A549 treated with DMSO at 1 μM for 4 hours (cell line): ENCODE data around the gene CEP19. TPM values are rescaled to one million over a fixed set of nuclear protein-coding genes. Genes with fewer than 3 reads are reported as not detected.

ENCODE experiments used
- total RNA-seq: library from RNA; stranded (reverse); fragments of 200-300 nt; extraction: Qiagen RNA extraction; gene quantifications from 5 replicates; pipeline ENCODE4 v1.2.3, GENCODE V29; 2022; ENCODE audit warnings: low read depth

The CEP19 gene
- 2.2 to 3.4 TPM (median 3.1 TPM) in 5 replicates for total RNA-seq

DNA sequence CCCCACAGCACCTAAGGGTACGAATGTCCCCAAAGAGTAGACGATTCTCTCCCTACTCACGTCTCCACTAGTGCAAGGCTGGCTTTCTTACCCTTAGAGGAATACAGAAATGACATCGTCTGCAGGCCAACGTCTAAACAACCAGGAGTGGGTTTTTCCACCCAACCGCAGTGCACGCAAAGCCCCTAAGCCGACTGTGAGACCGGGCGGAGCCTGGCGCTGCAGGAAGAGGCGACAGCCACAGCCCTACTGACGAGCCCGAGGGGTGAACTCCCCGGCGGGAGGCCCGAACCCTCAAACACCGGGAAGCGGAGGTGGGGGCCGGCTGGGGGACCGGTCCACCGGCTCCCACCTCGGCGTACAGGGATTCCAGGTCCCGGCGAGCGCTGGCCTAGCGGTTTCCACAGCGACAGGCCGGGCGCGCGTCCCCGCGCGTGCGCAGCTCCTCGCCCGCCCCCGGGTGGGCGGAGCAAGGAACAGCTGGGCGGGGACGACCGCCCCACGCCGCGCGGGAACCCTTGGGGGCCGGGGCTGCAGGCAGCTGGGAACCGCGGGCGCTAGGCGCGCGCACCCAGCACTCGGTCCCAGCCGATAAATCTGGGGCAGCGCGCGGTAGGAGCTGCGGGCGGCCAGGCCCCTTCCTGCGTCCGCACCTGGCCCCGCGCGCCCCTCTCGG, at the start of gene CEP19, which contains the start of gene PIGX:
CEP19 (minus strand) TSS at position 413 of the 676 bp plus-strand sequence. CDS start 3,593 bp downstream, outside the sequence.
PIGX (plus strand) TSS at position 540 of the 676 bp plus-strand sequence.

GRCh38 chr3:196739671-196740480, 27.8 kb upstream of the CEP19 start, which contains the start of gene PAK2:
Gene PAK2 (plus strand): TSS chr3:196739857. CDS start chr3:196782647, 42,790 bp downstream.

Other genes starting within 250 kb of the CEP19 start
- gene RNF168, start 208.5 kb downstream of the CEP19 start, total RNA-seq = 5.1 to 6.4 TPM (median 5.6 TPM) in 5 replicates
- not detected in 5 replicates for gene SMCO1, start 196.9 kb downstream of the CEP19 start, total RNA-seq
- gene WDR53, start 143.7 kb downstream of the CEP19 start, total RNA-seq = 8.7 to 12.1 TPM (median 10.2 TPM) in 5 replicates
- 7.0 to 8.6 TPM (median 8.0 TPM) in 5 replicates for gene FBXO45, start 143.6 kb downstream of the CEP19 start, total RNA-seq
- gene NRROS, start 72.6 kb downstream of the CEP19 start, total RNA-seq = 0.04 TPM in 1 of 5 replicates, not detected in the others
- 27.6 to 34.3 TPM (median 31.5 TPM) in 5 replicates for gene PIGX, start 127 bp upstream of the CEP19 start, total RNA-seq
- gene PAK2, start 27.6 kb upstream of the CEP19 start, total RNA-seq = 32.4 to 46.2 TPM (median 40.8 TPM) in 5 replicates
- gene SENP5, start 155.7 kb upstream of the CEP19 start, total RNA-seq = 6.3 to 8.9 TPM (median 7.4 TPM) in 5 replicates
- 46.3 to 53.9 TPM (median 49.0 TPM) in 5 replicates for gene NCBP2, start 230.3 kb upstream of the CEP19 start, total RNA-seq